GM18508 (cell line): Measurements from ENCODE around the gene PKD1.

Source experiments
- ATAC-seq: cut with Tn5 transposase; IDR thresholded peaks from one replicate; pipeline ENCODE4 v1.9.1; 2021; ENCODE audit warnings: moderate number of reproducible peaks; ENCODE audit not compliant: insufficient read depth, unreplicated experiment

Gene PKD1

GRCh38 chr16:2091547-2092255 is 44.0 kb downstream of the PKD1 start:
- no peak for ATAC-seq

DNA sequence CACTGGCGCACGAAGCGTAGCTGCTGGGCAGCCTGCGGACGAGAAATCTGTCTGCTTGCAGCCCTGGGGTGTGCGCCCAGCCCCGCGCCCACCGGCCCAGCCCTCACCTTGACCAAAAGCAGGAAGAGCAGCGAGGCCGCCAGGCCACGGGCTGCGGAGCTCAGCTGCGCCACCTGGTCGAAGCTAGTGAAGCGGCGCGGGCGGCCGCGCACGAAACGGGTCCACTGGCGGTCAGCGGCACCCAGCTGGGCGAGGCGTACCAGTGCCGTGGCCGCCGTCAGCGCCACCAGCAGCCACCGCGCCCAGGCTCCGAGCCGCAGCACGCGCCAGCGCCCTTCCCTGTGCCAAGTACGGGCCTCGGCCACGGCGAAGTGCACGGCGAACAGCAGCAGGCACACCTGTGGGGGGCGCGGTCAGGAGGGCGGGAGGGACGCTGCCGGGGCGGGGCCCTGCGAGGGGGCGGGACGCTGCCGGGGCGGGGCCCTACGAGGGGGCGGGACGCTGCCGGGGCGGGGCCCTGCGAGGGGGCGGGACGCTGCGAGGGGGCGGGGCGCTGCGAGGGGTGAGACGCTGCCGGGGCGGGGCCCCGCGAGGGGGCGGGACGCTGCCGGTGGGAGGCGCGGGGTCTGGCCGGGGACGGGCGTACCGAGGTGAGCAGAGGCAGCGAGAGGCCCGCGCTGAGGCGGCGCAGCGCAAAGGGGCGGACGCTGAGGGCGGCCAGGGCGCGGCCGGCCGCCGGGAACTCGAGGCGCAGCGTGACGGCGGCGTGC is 44.7 kb downstream of the PKD1 start:
- no peak for ATAC-seq

DNA sequence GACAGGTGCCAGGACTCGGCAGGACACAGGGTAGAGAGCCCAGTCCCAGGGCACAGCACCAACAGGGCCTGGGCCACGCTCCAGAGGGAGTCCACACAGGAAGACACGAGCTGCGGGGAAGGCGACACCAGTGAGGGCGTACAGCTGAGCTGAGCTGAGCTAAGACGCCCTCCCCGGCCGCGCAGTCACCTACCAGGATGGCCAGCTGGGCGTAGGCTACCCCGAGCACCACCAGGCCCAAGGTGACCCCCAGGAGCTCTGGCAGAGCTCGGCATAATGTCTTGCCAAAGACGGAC is 45.3 kb downstream of the PKD1 start:
- no peak for ATAC-seq

GRCh38 chr16:2089706-2090480 is 45.8 kb downstream of the PKD1 start:
- ATAC-seq = no peak

- ATAC-seq = no peak
Measured at GRCh38 chr16:2088759-2089358, 46.8 kb downstream of the PKD1 start.

GRCh38 chr16:2087748-2088631 is 47.7 kb downstream of the PKD1 start:
- ATAC-seq = no peak

DNA sequence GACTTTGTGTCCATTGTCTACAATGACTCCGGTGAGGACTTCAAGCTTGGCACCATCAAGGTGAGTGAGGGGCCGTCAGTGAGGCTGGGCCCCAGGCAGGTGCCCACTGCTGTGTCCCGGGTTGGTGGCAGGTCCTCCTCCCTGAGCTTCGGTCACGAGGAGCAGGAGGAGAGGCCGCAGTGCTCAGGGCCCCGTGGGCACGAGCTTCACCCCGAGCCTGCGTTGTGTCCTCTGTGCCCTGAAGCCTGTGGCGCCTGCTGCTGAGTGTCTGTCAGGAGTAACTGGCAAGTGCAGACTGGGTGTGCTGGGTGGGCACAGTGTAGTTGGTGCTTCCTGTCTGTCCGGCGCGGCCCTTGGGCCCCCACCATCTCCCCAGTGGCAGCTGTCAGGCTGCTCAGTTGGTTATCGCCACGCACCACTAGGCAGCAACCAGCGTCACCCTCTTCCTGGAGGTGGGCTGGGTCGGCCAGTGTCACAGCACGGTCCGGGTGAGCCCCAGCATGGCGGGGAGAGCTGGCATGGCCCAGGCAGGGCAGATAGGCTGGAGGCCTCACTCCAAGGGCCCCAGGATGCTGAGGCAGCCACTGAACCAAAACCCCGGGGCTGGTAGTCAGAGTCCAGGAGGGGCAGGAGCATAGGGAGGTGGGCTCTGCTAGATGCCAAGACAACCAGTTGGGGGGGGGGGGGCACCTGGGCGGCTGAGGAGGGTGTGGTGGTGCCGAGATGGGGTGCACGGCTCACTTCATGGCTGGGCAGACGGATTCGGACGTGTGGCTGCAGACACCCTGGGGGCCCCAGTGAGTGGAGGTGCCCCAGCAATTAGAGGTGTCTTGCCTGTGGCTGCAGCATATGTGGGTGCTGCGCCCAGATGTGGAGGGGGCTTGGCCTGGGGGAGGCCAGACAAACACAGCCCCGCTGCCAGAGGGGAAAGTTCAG is 48.6 kb downstream of the PKD1 start:
- no peak for ATAC-seq

GRCh38 chr16:2086106-2086742 is 49.5 kb downstream of the PKD1 start:
- no peak for ATAC-seq

- no peak for ATAC-seq
Measured at GRCh38 chr16:2085669-2086068, 50.0 kb downstream of the PKD1 start.

- no peak for ATAC-seq
Measured at GRCh38 chr16:2084895-2085625, 50.6 kb downstream of the PKD1 start.

DNA sequence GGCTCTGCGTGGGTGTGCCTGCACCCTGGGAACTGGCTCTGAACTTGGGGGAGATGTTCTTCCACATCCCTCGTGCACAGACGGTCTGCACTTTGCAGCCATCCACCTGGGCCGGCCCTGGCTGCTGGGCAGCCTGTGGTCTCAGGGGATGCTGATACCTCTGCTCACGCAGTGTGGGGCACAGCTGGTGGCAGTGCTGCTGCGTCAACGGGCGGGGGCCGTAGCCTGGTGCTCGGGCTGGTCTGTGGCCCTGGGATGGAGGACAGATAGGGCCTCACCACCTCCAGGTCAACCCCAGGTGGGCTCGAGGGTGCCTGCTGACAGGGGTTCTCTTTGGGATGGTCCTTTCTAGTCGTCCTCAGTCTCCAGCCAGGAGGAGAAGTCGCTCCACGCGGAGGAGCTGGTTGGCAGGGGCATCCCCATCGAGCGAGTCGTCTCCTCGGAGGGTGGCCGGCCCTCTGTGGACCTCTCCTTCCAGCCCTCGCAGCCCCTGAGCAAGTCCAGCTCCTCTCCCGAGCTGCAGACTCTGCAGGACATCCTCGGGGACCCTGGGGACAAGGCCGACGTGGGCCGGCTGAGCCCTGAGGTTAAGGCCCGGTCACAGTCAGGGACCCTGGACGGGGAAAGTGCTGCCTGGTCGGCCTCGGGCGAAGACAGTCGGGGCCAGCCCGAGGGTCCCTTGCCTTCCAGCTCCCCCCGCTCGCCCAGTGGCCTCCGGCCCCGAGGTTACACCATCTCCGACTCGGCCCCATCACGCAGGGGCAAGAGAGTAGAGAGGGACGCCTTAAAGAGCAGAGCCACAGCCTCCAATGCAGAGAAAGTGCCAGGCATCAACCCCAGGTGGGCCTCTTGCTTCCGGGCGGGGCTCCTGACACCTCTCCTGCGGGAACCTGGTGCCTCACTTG is 51.6 kb downstream of the PKD1 start:
- ATAC-seq = no peak

GRCh38 chr16:2083409-2083808 is 52.3 kb downstream of the PKD1 start:
- ATAC-seq = no peak

- ATAC-seq = no peak
Measured at GRCh38 chr16:2082983-2083364, 52.7 kb downstream of the PKD1 start.

DNA sequence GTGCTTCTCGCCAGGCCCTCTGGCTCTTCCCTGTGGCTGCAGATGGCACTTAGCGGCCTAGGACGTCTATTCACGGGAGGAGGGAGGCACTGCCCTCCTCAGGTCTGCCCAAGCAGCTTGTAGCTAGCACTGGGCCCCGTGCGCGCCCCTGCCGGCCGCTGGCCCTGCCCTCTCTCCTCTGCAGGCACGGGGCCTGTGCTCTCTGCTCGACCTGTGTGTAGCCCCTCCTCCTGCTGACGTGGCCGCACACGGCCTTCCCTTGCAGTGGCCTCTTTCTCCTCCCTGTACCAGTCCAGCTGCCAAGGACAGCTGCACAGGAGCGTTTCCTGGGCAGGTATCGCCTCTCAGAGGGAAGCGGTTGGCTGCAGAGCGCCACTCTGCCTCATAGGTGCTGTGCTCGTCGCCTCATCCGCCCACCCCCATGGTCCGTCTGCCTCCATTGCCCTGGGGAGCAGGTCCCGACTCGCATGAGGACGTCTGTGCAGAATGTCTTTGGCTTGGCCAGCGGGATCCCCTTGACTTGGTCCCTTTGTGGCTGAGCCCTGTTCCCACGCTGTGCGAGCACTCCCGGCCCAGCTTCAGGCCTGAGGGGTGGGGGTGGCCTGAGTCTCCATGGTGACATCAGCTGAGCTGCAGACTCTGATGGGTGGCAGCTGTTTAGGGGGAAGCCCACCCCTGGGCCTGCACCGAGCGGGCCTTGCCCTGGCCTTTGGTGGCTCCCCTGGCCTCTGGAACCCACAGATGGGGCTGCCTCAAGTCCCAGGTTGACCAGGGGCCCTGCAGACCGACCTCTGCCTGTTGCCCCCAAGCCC is 53.3 kb downstream of the PKD1 start:
- no peak for ATAC-seq

DNA sequence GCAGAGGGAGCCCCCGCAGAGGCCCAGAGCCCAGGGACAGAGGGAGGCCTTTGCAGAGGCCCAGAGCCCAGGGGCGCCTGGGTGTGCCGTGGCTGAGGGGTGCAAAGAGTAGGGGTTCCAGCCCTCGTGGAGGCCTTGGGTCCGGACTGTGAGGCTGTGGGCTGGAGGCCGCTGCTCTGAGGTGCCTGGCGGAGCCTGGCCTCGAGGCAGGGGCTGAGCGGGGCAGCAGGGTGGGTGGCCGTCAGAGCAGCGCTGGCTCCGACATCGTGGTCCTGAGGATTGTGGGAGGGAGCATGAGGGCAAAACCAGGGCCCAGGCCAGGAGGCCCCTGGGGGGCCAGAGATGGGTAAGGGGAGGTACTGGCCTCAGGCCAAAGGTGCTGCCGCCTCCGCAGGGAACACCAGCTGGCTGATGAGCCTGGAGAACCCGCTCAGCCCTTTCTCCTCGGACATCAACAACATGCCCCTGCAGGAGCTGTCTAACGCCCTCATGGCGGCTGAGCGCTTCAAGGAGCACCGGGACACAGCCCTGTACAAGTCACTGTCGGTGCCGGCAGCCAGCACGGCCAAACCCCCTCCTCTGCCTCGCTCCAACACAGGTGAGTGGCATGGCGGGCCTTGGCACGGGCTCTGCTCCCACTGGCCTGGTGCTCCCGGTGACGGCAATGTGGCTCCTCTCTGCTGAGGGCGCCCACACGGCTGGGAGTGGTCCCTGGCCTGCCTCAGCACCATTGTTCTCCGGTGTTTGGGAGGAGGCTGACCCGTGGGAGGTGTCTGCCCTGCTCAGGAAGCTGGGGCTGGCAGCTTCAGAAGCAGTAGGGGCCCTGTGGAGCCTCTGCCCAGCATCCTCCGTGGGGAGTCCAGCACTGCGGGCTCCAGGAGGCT is 54.3 kb downstream of the PKD1 start:
- ATAC-seq = no peak
